ENCODE results near the gene CCL1.

CCL1 gene

DNA sequence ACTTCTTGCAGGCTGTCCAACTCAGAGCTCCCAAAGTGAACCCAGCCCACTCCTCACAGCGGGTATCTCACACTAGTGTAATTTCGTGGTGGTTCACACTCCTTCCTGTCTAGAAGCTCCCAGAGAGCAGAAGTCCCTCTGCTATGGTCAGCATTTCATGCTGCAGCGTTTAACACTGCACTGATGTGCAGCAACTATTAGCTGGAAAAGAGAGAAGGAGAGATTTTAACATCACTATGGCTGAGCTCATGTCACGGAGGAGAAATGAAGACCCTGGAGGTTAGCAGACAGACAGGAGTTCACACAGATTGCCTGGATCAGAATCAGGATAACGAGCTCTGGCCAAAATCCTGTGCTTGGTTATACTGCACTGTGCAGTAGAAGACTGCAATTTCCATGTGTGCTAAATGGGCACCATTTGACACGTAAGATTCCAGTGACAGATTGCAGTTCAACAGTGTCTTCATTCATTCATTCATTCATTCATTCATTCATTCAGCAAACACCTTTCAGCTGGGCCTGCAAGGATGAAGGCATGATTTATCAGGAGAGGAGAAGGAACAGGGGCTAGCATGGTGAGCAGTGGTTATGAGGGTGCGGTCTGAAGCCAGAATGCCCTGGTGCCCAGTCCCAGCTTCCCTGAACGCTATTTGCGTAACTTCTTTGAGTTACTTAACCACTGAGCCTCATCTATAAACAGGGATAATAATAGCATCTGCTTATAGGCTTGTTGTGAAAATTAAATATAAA, 5.3 kb upstream of the CCL1 start:
- no peak overlapping the region for H3K27ac ChIP-seq
- TF ChIP-seq, protein P1, sequence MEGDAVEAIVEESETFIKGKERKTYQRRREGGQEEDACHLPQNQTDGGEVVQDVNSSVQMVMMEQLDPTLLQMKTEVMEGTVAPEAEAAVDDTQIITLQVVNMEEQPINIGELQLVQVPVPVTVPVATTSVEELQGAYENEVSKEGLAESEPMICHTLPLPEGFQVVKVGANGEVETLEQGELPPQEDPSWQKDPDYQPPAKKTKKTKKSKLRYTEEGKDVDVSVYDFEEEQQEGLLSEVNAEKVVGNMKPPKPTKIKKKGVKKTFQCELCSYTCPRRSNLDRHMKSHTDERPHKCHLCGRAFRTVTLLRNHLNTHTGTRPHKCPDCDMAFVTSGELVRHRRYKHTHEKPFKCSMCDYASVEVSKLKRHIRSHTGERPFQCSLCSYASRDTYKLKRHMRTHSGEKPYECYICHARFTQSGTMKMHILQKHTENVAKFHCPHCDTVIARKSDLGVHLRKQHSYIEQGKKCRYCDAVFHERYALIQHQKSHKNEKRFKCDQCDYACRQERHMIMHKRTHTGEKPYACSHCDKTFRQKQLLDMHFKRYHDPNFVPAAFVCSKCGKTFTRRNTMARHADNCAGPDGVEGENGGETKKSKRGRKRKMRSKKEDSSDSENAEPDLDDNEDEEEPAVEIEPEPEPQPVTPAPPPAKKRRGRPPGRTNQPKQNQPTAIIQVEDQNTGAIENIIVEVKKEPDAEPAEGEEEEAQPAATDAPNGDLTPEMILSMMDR (IDR thresholded peaks at IDR 0.05): no peak
- no peak for TF ChIP-seq ZFX (IDR thresholded peaks at IDR 0.05; ENCODE audit: borderline replicate concordance)

DNA sequence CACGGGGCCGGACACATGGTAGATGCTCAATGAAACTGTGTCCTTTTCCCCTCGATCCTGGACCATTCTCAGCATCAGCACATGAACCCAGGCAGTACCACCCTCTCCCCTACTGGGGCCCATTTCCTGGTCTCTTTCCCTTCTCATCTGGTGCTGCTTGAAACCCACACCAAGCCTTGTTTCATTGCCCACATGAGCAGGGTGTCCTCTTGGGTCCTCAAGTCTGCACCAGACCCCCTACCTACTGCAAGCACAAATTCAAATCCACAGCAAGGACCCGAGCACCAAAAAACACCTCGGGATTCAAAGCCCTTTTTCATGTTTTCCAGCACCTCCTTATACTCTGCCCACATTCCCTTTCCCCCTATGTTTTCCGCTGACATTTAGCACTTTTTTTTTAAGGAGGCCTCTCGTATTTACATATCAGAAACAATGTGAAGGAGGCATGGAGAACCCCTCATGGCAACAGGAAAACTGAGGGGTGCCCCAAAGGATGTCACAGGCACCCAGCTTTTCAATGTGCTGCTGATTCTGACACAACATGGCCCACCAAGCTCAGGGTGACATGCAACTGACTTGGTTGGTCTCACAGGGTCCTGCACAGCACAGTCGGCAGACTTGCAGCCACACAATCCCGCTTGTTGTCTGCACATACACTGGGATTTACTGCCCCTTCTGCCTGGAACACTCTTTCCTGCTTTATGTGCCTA, 4.6 kb upstream of the CCL1 start:
- no peak overlapping the region for H3K27ac ChIP-seq
- TF ChIP-seq ZFX (IDR thresholded peaks at IDR 0.05; ENCODE audit: borderline replicate concordance): no peak
- TF ChIP-seq, protein P1 (IDR thresholded peaks at IDR 0.05): no peak

DNA sequence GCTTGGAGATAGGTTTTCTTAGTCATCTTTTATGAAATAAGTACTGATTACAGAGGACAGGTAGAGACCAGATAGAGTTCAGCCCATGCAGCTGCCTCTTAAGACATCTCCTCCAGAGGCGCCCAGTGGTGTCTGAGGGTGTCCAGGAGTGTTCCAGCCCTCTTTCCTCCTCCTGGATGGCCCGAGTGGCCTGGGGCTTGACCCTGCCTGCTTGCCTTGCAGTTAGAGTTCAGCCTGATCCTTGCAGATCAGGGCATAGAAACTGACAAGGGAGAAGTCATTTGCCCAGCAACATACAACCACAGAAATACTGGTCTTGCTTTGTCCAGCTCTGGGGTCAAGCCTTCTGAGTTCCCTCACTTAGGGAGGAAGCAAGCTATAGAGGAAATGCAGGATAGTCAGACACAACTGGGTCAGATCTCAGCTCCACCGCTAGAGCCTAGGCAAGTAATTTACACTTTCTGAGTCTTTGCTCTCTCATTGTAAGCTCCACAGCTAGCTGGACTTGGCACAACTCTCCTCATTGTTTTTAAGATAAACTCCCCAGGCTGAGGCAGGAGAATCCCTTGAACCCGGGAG, 3.6 kb upstream of the CCL1 start:
- H3K27ac ChIP-seq: no peak overlapping the region
- TF ChIP-seq, protein P1 (IDR thresholded peaks at IDR 0.05): no peak
- no peak for TF ChIP-seq ZFX (IDR thresholded peaks at IDR 0.05; ENCODE audit: borderline replicate concordance)

DNA sequence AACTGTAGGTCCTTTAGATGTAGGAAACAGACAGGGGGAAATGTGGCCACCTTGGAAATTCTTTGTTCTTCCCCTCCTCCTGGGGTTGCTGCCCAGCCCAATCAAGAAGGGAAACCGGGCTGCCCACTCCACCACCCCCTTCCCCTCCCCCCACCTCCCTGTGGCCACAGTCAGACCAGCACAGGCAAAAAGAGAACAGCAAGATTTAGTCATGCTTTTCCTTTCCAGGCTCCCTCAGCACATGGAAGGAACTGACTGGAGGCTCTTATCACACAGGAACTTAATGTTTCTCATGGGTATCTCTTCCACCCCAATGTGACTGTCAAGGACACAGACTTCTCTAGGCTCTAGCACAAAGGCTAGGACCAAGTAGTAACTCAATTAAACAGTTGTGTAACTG, 3.0 kb upstream of the CCL1 start:
- TF ChIP-seq ZFX (IDR thresholded peaks at IDR 0.05; ENCODE audit: borderline replicate concordance): no peak
- TF ChIP-seq, protein P1 (IDR thresholded peaks at IDR 0.05): no peak
- H3K27ac ChIP-seq: no peak overlapping the region

DNA sequence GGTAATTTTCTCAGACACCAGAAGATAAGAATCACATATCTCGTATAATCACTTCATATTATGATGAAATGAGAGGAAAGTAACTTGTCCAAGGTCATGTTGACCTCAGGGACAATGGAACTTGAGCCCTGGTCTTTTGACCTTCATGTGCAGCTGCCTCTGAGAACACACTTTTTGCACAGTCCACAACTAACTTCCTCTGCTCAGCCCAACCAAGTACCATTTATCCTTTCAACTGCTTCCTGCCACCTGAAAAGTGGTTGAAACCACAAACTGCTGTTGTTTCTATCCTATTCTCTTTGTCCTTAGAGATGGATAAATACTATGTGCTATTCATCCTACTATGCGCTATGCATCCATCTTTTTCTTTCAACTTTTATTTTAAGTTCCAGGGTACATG, 2.3 kb upstream of the CCL1 start:
- TF ChIP-seq ZFX (IDR thresholded peaks at IDR 0.05; ENCODE audit: borderline replicate concordance): no peak
- TF ChIP-seq, protein P1 (IDR thresholded peaks at IDR 0.05): no peak
- H3K27ac ChIP-seq: no peak overlapping the region

DNA sequence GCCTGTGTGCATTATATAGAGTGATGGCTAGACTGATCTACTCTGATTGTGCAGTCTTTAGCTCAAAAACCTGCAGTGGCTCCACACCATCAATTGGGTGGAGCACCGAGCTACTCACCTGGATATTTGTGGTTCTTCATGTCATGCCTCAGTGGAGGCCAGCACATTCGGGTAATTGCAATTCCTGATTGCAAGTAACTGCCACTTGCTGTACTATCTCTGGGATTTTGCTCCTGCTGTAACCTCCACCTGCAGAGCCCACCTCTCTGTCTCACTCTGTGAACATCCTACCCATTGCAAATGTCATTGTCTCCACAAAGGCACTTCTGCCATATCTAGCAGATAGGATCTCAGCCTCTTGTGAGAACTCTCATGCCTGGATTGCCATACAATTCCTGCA, 1.7 kb upstream of the CCL1 start:
- no peak overlapping the region for H3K27ac ChIP-seq
- no peak for TF ChIP-seq ZFX (IDR thresholded peaks at IDR 0.05; ENCODE audit: borderline replicate concordance)
- TF ChIP-seq, protein P1 (IDR thresholded peaks at IDR 0.05): no peak

Measured in 22Rv1 (cell line).